Dendritic cell treated with granulocyte-macrophage colony-stimulating factor and Interleukin-4, amounts not matched to agents 40 ng/mL and 50 ng/mL, for 4 days (primary cell): ENCODE measurements around the gene PLK2.

Experiments used
- H3K27ac Mint-ChIP-seq: one replicate; pipeline ENCODE4 v1.8.0; 2022; ENCODE audit warnings: mild to moderate bottlenecking, mixed read lengths
- H3K27me3 Mint-ChIP-seq: one replicate; pipeline ENCODE4 v1.8.0; 2022; ENCODE audit warnings: mild to moderate bottlenecking, mixed read lengths
- H3K36me3 Mint-ChIP-seq: one replicate; pipeline ENCODE4 v1.8.0; 2022; ENCODE audit warnings: low read depth, mixed read lengths
- H3K4me1 Mint-ChIP-seq: one replicate; pipeline ENCODE4 v1.8.0; 2022; ENCODE audit warnings: low read depth, mixed read lengths
- H3K4me3 Mint-ChIP-seq: one replicate; pipeline ENCODE4 v1.8.0; 2022; ENCODE audit warnings: mild to moderate bottlenecking, moderate library complexity, mixed read lengths
- H3K9me3 Mint-ChIP-seq: one replicate; pipeline ENCODE4 v1.8.0; 2022; ENCODE audit warnings: mixed read lengths
- intact Hi-C: fragments of 100-400 bp; cut with micrococcal nuclease; formaldehyde crosslinking; loops from one replicate; pipeline ENCODE4 v1.15.0; 2022

PLK2 gene

DNA sequence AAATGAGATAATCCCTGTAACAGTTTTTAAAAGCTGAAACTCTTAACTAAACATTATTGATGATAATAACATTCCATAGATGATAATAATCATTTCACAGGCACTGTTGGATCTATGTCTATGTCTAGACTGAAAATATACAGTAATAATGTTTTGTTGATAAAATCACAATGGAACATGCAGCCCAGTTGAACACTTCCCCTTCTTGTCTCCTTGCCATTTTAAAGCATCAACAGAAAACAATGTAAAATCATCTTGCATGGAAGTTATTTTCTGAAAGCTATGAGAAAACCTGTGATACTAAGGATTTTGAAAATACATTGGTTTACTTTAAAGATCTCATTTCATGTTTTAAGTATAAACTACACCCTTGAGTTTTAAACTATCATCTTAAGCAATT is 33.3 kb upstream of the PLK2 start:
- Mint-ChIP-seq H3K36me3 (no peaks in the 10 kb centered on the region), H3K9me3 (no peaks in the 10 kb centered on the region), H3K27ac (no peak overlapping the region), H3K4me3 (no peak overlapping the region), H3K4me1 (peaks cover 47% of the 10 kb centered on the region), H3K27me3 (no peaks in the 10 kb centered on the region)
- intact Hi-C loops = no loop called here

DNA sequence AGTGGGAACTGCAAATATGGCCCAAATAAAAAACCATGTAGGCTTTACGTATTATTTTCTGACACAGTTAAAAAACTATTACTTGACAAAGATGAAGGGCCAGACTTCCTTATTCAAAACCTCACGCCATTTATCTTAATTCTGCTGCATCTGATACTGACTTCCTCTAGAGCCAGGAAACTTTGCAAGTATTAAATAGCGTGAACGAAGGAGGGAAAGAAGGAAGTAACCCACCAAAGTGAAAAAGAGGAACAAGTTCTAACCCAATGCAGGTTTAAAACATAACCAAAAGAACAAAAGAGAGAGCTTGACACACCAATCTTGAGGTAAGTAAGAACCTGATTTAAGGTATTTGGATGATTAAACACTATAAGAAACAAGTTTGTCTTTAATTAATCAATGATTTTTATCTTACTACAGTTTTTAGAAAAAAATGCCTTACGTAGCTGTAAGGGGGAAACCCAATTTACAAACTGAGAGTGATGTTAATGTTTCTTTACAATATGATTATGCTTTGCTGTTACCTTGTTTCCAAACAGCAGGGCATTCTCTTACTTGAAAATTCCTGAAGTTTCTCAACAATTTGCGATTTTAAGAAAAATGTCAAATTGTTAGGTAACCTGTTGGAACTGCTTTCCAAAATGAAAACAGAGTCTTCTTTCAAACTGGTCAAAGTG is 31.5 kb upstream of the PLK2 start, which contains the start of gene GAPT:
TSS of gene GAPT (plus strand) at position 220 of the 677 bp plus-strand sequence. CDS start 3,102 bp downstream, outside the sequence.
- peaks cover 39% of the 10 kb centered on the region for H3K4me1 Mint-ChIP-seq
- H3K27ac Mint-ChIP-seq = peak within 1 kb of the TSS; percentile 63
- H3K36me3 Mint-ChIP-seq = no peaks in the 10 kb centered on the region
- no peaks in the 10 kb centered on the region for H3K9me3 Mint-ChIP-seq
- peak within 1 kb of the TSS; percentile 42 for H3K4me3 Mint-ChIP-seq
- intact Hi-C loops = no loop called here
- H3K27me3 Mint-ChIP-seq = no peaks in the 10 kb centered on the region

DNA sequence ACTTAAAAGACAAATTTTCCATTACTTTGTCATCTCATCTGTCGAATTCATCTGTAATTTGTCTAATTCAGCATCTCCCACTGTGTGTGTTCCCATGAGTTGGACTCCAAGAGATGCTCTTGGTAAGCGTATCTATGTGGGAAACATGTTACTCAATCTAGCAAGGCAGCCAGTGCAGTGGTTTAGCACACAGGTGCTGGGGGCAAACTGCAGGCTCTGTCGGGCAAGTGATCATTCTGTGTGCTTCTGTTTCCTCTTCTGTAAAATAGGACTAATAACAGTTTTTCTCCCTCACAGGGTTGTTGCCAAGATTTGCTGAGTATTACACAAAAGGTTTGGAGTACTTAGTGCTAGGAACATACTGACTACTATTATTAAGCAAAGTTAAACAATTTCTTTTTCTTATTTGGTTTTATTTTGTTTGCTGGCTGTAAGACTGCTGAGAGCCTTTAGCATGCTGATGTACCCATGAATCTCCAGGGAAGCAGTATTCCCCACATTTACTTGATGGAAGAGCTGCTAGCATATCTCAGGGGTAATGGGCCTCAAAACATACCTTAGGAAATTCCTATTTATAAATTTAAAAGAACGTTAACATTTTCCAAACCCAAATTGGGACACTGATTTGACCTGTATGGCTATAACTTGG is 30.6 kb upstream of the PLK2 start:
- Mint-ChIP-seq H3K4me3 (no peak overlapping the region), H3K9me3 (no peaks in the 10 kb centered on the region)

DNA sequence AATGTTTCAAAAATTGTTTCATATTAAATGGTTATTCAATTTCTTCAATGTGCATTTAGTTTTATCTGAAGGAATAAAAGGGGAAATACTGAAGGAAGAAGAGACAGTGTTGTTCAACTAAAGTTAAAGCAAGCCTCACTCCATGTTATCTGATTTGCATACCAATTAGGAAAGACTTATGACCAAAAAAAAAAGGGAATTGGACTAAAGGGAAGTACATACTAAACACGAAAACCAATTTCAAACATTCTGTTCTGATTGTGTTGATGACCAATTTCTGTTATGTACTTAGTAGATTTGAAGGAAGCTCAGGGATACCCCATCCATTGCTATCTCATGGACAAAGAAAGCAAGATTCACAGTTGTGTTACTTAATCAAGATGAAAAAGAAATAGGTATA is 26.4 kb upstream of the PLK2 start:
- intact Hi-C loops = loop anchor here (5.0 kb wide), 1 partner anchor 266 kb away; no protein-coding TSS in a partner anchor
- peaks cover 26% of the 10 kb centered on the region for H3K4me1 Mint-ChIP-seq
- H3K27me3 Mint-ChIP-seq = no peaks in the 10 kb centered on the region
- no peak overlapping the region for H3K4me3 Mint-ChIP-seq
- no peaks in the 10 kb centered on the region for H3K36me3 Mint-ChIP-seq
- H3K9me3 Mint-ChIP-seq = no peaks in the 10 kb centered on the region
- no peak overlapping the region for H3K27ac Mint-ChIP-seq

More for the DNA sequence above, 30.6 kb upstream of the PLK2 start:
- Mint-ChIP-seq H3K27me3 (no peaks in the 10 kb centered on the region), H3K27ac (peak overlapping the region; percentile 63), H3K4me1 (peaks cover 33% of the 10 kb centered on the region), H3K36me3 (no peaks in the 10 kb centered on the region)
- intact Hi-C loops = no loop called here

DNA sequence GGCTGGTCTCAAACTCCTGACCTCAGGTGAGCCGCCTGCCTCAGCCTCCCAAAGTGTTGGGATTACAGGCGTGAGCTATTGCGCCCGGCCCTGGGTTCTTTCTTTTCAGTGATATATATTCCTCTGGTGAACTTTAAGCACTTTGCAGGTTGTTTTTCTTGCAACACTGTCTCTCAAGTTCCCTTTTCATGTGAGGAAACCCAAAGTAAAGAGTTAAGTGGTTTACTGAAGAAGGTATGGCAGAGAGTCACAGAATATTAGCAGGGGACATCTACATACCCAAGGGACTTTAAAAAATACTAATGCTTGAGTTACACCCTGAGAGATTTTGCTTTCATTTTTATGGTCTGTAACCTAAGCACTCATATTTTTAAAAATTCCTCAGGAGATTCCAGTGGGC is 24.6 kb upstream of the PLK2 start:
- Mint-ChIP-seq H3K36me3 (no peaks in the 10 kb centered on the region), H3K27me3 (no peaks in the 10 kb centered on the region), H3K27ac (no peak overlapping the region), H3K4me3 (no peak overlapping the region), H3K4me1 (peaks cover 13% of the 10 kb centered on the region), H3K9me3 (no peaks in the 10 kb centered on the region)
- intact Hi-C loops = no loop called here

DNA sequence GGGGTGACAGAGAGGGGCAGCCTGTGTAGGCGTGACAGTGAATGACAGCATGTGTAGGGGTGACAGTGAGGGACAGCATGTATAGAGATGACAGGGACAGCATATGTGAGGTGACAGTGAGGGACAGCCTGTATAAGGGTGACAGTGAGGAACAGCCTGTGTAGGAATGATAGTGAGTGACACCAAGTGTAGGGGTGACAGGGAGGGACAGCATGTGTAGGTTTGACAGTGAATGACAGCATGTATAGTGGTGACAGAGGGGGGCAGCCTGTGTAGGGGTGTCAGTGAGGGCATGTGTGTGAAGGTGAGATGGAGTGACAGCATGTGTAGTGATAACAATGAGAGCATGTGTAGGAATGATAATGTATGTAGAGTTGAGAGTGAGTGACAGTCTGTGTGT is 22.6 kb upstream of the PLK2 start:
- Mint-ChIP-seq H3K9me3 (no peaks in the 10 kb centered on the region), H3K36me3 (no peaks in the 10 kb centered on the region), H3K4me3 (no peak overlapping the region)

DNA sequence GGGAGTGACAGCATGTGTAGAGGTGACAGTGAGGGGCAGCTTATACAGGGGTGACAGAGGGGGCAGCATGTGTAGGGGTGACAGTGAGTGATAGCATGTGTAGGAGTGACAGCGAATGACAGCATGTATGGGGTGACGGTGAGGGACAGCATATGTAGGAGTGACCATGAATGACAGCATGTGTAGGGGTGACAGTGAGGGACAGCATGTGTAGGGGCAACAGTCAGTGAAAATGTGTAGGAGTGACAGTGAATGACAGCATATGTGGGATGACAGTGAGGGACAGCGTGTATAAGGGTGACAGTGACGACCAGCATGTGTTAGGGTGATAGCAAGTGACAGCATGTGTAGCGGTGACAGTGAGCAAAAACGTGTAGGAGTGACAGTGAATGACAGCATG is 21.9 kb upstream of the PLK2 start:
- Mint-ChIP-seq H3K27ac (no peak overlapping the region), H3K9me3 (no peaks in the 10 kb centered on the region), H3K4me1 (peaks cover 12% of the 10 kb centered on the region), H3K36me3 (no peaks in the 10 kb centered on the region), H3K27me3 (no peaks in the 10 kb centered on the region), H3K4me3 (no peak overlapping the region)
- intact Hi-C loops = no loop called here

More for the DNA sequence above, 22.6 kb upstream of the PLK2 start:
- Mint-ChIP-seq H3K27ac (no peak overlapping the region), H3K27me3 (no peaks in the 10 kb centered on the region), H3K4me1 (peaks cover 13% of the 10 kb centered on the region)
- intact Hi-C loops = no loop called here

DNA sequence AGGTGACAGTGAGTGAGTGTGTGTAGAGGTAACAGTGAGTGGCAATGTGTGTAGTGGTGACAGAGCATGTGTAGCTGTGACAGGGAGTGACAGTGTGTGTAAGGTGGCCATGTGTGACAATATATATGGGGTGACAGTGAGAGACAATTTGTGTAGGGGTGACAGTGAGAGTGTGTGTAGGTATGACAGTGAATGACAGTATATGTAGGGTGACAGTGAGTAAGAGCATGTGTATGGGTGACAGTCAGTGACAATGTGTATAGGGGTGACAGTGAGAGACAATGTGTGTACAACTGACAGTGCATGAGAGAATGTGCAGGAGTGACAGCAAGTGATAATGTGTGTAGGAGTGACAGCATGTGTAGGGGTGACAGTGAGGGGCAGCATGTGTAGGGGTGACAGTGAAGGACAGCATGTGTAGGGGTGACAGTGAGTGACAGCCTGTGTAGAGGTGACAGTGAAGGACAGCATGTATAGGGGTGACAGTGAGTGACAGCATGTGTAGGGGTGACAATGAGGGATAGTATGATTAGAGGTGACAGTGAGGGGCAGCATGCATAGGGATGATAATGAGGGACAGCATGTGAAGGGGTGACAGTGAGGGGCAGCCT is 21.3 kb upstream of the PLK2 start:
- no peaks in the 10 kb centered on the region for H3K36me3 Mint-ChIP-seq
- peaks cover 16% of the 10 kb centered on the region for H3K4me1 Mint-ChIP-seq
- intact Hi-C loops = no loop called here
- no peaks in the 10 kb centered on the region for H3K9me3 Mint-ChIP-seq
- no peak overlapping the region for H3K4me3 Mint-ChIP-seq
- no peaks in the 10 kb centered on the region for H3K27me3 Mint-ChIP-seq
- no peak overlapping the region for H3K27ac Mint-ChIP-seq

DNA sequence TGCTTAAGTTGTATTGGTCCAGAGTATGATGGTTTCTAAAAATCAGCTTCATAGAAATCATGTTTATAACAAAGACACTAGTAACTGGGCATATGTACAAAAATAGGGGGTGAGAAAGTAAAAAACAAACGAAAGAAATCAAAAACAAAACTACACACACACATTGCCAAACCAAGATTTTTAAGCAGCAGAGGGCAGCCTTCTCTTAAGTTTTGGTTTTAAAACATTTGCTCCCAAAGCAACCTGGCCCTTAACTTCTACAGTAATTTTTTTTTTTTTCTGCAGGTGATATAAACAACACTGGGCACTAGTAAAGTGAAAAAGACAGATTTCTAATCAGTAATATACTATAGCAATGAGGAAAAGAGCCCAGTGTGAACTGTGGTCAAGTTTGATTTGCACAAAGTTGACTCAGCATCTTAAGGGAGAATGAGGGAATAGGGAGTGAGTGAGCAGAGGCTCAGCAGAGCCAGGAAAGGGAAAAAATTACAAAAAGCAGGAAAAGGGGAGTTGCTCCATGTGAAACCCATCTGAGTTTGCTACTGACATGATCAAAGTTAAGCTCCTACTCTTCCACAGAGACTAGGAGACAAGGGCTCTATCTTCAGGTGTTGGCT is 18.0 kb upstream of the PLK2 start:
- no peak overlapping the region for H3K27ac Mint-ChIP-seq
- H3K9me3 Mint-ChIP-seq = peaks cover 11% of the 10 kb centered on the region
- no peaks in the 10 kb centered on the region for H3K27me3 Mint-ChIP-seq
- H3K4me1 Mint-ChIP-seq = peaks cover 19% of the 10 kb centered on the region
- no peaks in the 10 kb centered on the region for H3K36me3 Mint-ChIP-seq
- intact Hi-C loops = loop anchor here (1.0 to 10.0 kb wide), 2 partner anchors 372 to 647 kb away; no protein-coding TSS in a partner anchor
- no peak overlapping the region for H3K4me3 Mint-ChIP-seq

DNA sequence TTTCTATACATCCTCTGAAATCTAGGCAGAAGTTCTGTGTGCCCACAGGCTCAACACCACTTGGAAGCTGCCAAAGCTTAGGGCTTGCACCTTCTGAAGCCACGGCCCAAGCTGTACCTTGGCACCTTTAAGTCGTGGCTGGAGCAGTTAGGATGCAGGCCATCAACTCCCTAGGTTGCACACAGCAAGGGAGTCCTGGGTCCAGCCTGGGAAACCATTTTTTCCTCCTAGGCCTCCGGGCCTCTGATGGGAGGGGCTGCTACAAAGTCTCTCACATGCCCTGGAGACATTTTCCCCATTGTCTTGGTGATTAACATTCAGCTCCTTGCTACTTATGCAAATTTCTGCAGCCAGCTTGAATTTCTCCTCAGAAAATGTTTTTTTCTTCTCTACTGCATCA is 15.5 kb upstream of the PLK2 start:
- Mint-ChIP-seq H3K9me3 (peaks cover 11% of the 10 kb centered on the region), H3K36me3 (no peaks in the 10 kb centered on the region), H3K4me1 (peaks cover 23% of the 10 kb centered on the region), H3K27me3 (no peaks in the 10 kb centered on the region), H3K27ac (no peak overlapping the region), H3K4me3 (no peak overlapping the region)
- intact Hi-C loops = loop anchor here (10.0 kb wide), 1 partner anchor 649 kb away; no protein-coding TSS in a partner anchor

DNA sequence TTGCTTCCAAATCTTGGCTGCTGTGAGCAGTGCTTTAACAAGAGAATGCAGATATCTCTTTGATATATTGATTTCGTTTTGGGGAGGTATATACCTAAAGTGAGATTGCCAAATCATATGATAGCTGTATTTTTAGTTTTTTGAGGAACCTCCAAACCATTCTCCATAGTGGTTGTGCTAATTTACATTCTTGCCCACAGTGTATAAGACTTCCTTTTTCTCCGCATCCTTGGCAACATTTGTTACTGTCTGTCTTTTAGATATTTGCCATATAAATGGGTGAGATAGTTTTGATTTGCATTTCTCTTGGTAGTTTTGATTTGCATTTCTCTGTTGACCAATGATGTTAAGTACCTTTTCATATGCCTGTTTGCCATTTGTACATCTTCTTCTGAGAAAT is 10.0 kb upstream of the PLK2 start:
- intact Hi-C loops = loop anchor here (10.0 kb wide), 2 partner anchors 655 to 1565 kb away; partner anchors contain the start of gene SETD9
- no peak overlapping the region for H3K4me3 Mint-ChIP-seq
- H3K9me3 Mint-ChIP-seq = peaks cover 7% of the 10 kb centered on the region
- H3K4me1 Mint-ChIP-seq = peaks cover 25% of the 10 kb centered on the region
- H3K36me3 Mint-ChIP-seq = no peaks in the 10 kb centered on the region
- no peak overlapping the region for H3K27ac Mint-ChIP-seq
- no peaks in the 10 kb centered on the region for H3K27me3 Mint-ChIP-seq

DNA sequence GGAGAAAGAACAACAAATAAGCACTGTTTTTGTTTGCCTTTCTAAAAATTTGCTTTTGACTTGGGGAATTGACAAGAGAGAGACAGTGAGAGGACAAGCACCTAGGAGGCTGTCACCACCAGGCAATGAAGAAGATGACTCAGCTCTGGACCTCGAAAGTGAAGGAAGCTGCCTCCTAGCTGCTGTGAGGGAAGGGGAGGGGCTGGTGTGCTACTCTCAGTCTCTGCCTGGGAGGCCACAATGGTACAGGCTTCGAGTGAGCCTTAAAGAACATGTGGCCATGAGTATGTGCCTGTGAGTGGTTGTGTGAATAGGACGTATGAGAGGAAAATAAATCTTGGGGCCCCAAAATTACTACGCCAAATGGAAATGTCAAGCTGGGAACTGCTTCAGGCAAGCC is 7.1 kb upstream of the PLK2 start:
- Mint-ChIP-seq H3K27ac (no peak overlapping the region), H3K4me1 (peaks cover 24% of the 10 kb centered on the region), H3K36me3 (no peaks in the 10 kb centered on the region), H3K4me3 (no peak overlapping the region), H3K9me3 (no peaks in the 10 kb centered on the region), H3K27me3 (no peaks in the 10 kb centered on the region)
- intact Hi-C loops = loop anchor here (10.0 kb wide), 1 partner anchor 1562 kb away; the partner anchor contains the start of gene SETD9

DNA sequence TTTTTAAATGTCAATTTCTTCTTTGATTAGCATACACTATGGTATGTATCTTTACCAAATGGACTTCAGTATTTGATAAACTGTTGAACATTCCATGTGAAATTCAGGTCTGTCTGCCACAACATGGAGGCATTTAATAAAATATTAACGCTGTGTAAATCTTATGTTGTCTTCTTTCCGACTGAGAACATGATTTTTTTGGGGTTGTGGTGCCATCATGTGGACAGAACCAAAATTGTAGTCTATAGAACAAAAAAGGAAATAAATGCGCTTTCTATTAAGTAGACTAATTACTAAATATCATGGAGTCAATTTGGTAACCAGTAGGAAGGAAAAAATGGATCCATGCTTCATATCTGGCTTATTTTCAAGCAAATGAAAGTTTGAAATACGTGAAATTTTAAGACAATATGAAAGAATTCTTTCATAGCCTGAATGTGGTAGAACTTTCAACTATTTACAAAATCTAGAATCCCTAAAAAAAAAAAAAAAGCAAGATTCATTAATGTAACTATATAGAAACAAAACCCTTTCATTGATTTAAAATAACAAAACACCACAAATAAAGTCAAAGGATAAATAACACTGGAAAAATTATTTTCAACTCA is 2.8 kb upstream of the PLK2 start:
- Mint-ChIP-seq H3K4me3 (no peak overlapping the region), H3K27me3 (peaks cover 12% of the 10 kb centered on the region), H3K4me1 (peaks cover 15% of the 10 kb centered on the region), H3K9me3 (no peaks in the 10 kb centered on the region), H3K36me3 (peaks cover 8% of the 10 kb centered on the region), H3K27ac (no peak overlapping the region)
- intact Hi-C loops = loop anchor here (2.0 to 10.0 kb wide), 3 partner anchors 812 to 1558 kb away; partner anchors contain the start of gene SETD9
